Transverse colon (tissue), 4 donors: Measurements from ENCODE around the gene STAM2. TPM values are rescaled to one million over a fixed set of nuclear protein-coding genes. Genes with fewer than 3 reads are reported as not detected.
A peak's percentile ranks its signal among the peaks of the same experiment; 100 is the strongest.

Source experiments
- DNase-seq: peaks from one replicate; pipeline ENCODE4 v3.0.0-alpha.2; 2019
- H3K27ac ChIP-seq, 4 donors: fragments of 200-600 bp; sonication (generic); 2 replicates each; pipeline ENCODE4 v1.5.1; 2016 to 2018; ENCODE audit warnings: inconsistent platforms in 4 of 4
- H3K27me3 ChIP-seq: fragments of 200-600 bp; sonication (generic); 2 replicates; pipeline ENCODE4 v1.5.1; 2017; ENCODE audit warnings: inconsistent platforms
- H3K36me3 ChIP-seq, 4 donors: fragments of 200-600 bp; sonication (generic); 2 replicates each; pipeline ENCODE4 v1.5.1; 2017 to 2019; ENCODE audit warnings: inconsistent platforms in 4 of 4
- H3K4me1 ChIP-seq, 4 donors: fragments of 200-600 bp; sonication (generic); 2 replicates each; pipeline ENCODE4 v1.5.1; 2017 to 2020; ENCODE audit warnings: inconsistent platforms in 4 of 4
- H3K4me3 ChIP-seq, 4 donors: fragments of 200-600 bp; sonication (generic); 1 replicate in 1 of 4; 2 replicates in 3 of 4; pipeline versions ENCODE4 v1.5.1 to v1.6.1; 2017 to 2019; ENCODE audit warnings: inconsistent platforms in 4 of 4
- H3K9me3 ChIP-seq, 2 donors: fragments of 200-600 bp; sonication (generic); 2 replicates each; pipeline ENCODE4 v1.5.1; 2017 to 2019; ENCODE audit warnings: inconsistent platforms in 2 of 2
- CTCF ChIP-seq, 5 experiments: fragments of 200-600 bp in 3 of 5; fragments of 450-650 bp in 2 of 5; sonication (generic) in 3 of 5; IDR thresholded peaks; 1 replicate in 2 of 5; 2 replicates in 3 of 5; pipeline ENCODE4 v1.5.1; 2016 to 2017; ENCODE audit warnings: antibody characterized with exemption in 5 of 5, inconsistent platforms in 3 of 5, mild to moderate bottlenecking in 2 of 5, moderate library complexity in 1 of 5
- EP300 ChIP-seq: sonication (generic); formaldehyde crosslinking; IDR thresholded peaks from one replicate; pipeline ENCODE4 v1.6.1; 2017; ENCODE audit warnings: antibody characterized with exemption, low read depth
- POLR2A ChIP-seq: fragments of 450-650 bp; IDR thresholded peaks from one replicate; pipeline ENCODE4 v1.6.1; 2016; ENCODE audit warnings: antibody characterized with exemption, mild to moderate bottlenecking, moderate library complexity
- POLR2AphosphoS5 ChIP-seq, 3 donors: sonication (generic); formaldehyde crosslinking; IDR thresholded peaks; one replicate each; pipeline ENCODE4 v1.6.1; 2016; ENCODE audit warnings: antibody characterized with exemption in 3 of 3
- WGBS, 2 donors: methylation state at CpG; one replicate each; pipeline ENCODE4 v1.1.5; 2018; ENCODE audit warnings: low coverage in 1 of 2; 5-methylcytosine and 5-hydroxymethylcytosine counted together
- in situ Hi-C, 4 donors: fragments of 200-750 bp; cut with MboI; loops; one replicate each; pipeline versions ENCODE4 v1.15.0 to v1.15.1; 2017; ENCODE audit warnings: low sequenced_read_pairs in 3 of 4, low pct_ligation_motif_present in 1 of 4, low pct_unique_long_range_greater_than_20kb in 1 of 4
- intact Hi-C: fragments of 100-400 bp; cut with DNase I; formaldehyde crosslinking; loops from one replicate; pipeline ENCODE4 v1.15.1; 2023; ENCODE audit warnings: low total_unique reads
- total RNA-seq, 4 donors: library from RNA; depleted of rRNA; stranded (reverse); fragments of >200 nt; gene quantifications; one replicate each; pipeline ENCODE4 v1.1.0, GENCODE V29; 2016

STAM2 gene
- total RNA-seq, 4 donors from 2014 or later = 17.1 to 57.2 (median 38.1) TPM

GRCh38 chr2:152100961-152101360 lies 74.6 kb downstream of the STAM2 start:
- H3K4me1 ChIP-seq = peaks cover 12 to 28% (median 18%) of the 10 kb centered on the region in 4 donors
- in situ Hi-C loops = no loop called here
- no peaks in the 10 kb centered on the region for H3K9me3 ChIP-seq
- TF ChIP-seq CTCF (IDR thresholded peaks at IDR 0.05) (no peak), POLR2AphosphoS5 (IDR thresholded peaks at IDR 0.05) (no peak), EP300 (no peak), POLR2A (no peak)
- no peak overlapping the region for H3K27ac ChIP-seq
- WGBS, 2 donors = 79% methylated on average over 2 of the region's 2 CpGs; no CpG with 5 or more reads in 1 of the 2 donors
- H3K27me3 ChIP-seq = peaks cover 72% of the 10 kb centered on the region
- no peaks in the 10 kb centered on the region for H3K36me3 ChIP-seq
- no peak for DNase-seq
- H3K4me3 ChIP-seq = no peak overlapping the region
- intact Hi-C loops = no loop called here

DNA sequence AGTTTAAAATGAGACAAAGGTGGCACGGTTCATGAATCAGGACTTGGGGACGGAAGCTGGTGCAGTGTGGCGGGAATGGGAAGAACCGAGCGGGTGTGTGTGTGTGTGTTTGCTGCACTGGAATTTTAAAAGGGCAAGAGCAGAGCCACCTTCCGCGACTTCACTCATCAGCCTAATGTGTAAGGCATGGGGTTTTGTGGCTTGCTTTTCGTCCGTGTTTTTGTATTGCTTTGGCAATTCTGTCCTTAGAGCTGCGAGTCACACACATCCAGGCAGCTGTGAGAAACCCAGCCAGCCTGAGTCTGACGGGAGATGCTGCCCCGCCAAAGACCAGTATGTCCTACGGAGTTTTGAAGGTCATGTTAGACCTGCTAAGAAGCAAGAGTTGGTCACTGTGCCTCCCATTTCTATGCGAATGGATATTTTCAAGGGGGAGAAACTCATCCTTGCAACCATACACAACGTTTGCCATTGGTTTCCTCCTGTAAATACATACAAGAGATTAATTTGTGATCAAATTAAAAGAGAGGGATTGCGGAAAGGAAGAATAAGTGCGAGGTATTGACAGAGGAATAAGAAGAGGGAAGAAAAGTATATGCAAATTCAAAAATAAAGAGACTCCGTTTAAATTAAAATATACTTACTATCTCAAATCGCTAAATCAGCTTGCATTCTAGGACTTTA lies 76.1 kb downstream of the STAM2 start:
- in situ Hi-C loops = no loop called here
- H3K9me3 ChIP-seq = no peaks in the 10 kb centered on the region
- peak overlapping the region; percentile 42 to 65 (median 56) for H3K4me3 ChIP-seq
- no peak for DNase-seq
- intact Hi-C loops = no loop called here
- TF ChIP-seq POLR2A (no peak), POLR2AphosphoS5 (IDR thresholded peaks at IDR 0.05) (no peak), EP300 (no peak), CTCF (IDR thresholded peaks at IDR 0.05) (no peak)
- 17 to 52% methylated on average over 5 to 19 of the region's 19 CpGs for WGBS, 2 donors
- H3K4me1 ChIP-seq = peaks cover 12 to 28% (median 18%) of the 10 kb centered on the region in 4 donors
- peaks cover 84% of the 10 kb centered on the region for H3K27me3 ChIP-seq
- no peak overlapping the region for H3K27ac ChIP-seq
- H3K36me3 ChIP-seq = no peaks in the 10 kb centered on the region

DNA sequence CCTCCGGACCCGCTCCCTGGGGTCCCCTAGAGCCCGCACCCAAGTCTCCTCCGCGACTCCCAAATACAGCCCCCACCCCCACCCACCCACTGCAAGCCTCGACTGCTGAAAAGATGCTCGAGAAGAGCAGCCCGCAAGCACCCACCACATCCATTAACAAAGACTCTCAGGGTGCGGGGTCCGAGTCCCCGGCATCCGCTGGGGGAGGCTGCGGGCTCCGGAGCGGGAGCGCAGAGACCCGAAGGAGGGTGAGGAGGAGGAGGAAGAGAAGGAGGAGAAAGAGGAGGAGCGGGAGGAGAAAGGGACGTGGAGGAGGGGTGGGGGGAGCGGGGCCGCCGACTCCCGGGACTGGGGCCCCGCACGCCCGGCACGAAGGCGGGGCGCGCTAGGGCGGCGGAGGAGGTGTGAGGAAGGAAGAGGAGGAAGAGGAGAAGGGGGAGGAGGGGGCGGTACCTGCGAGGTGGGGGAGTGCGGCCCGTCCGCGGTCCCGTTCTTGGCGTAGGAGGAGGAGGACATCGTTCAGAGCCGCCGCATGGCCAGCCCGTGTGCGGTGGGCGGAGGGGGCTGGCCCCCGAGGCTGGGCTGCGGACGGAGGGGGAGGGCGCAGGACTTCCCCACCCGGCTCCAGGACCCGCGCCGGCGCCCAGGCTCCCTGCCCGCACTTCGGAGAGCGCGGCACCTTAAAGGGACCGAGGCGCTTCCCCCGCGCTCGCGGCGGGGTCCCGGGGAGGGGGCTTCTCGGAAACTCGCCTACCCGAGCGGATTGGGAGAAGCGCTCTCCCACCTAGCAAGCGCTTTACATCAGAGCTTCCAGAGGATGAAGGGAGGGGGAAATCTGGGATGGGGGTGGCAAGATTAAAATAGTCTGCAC lies 76.8 kb downstream of the STAM2 start, which contains the start of gene CACNB4:
TSS of gene CACNB4 (minus strand) at position 549 of the 871 bp plus-strand sequence.
- in situ Hi-C loops (no loop called here), intact Hi-C loops (no loop called here)
- peaks cover 84% of the 10 kb centered on the region for H3K27me3 ChIP-seq
- no peak for DNase-seq
- peaks cover 12 to 28% (median 18%) of the 10 kb centered on the region in 4 donors for H3K4me1 ChIP-seq
- 0 to 1% methylated on average over 11 to 68 of the region's 73 CpGs for WGBS, 2 donors
- H3K36me3 ChIP-seq = no peaks in the 10 kb centered on the region
- H3K27ac ChIP-seq = peak within 1 kb of the TSS in 2 of 4 donors; percentile 6 to 15
- H3K9me3 ChIP-seq = no peaks in the 10 kb centered on the region
- H3K4me3 ChIP-seq = peak within 1 kb of the TSS; percentile 42 to 65 (median 56)
- no peak for TF ChIP-seq POLR2AphosphoS5 (IDR thresholded peaks at IDR 0.05)
- TF ChIP-seq EP300 = no peak

GRCh38 chr2:152097801-152098495 lies 77.6 kb downstream of the STAM2 start:
- in situ Hi-C loops = no loop called here
- no peak for TF ChIP-seq POLR2AphosphoS5 (IDR thresholded peaks at IDR 0.05)
- no peak for TF ChIP-seq POLR2A
- TF ChIP-seq CTCF (IDR thresholded peaks at IDR 0.05) = no peak
- TF ChIP-seq EP300 = no peak
- peaks cover 12 to 28% (median 18%) of the 10 kb centered on the region in 4 donors for H3K4me1 ChIP-seq
- 2 to 13% methylated on average over 3 to 35 of the region's 52 CpGs for WGBS, 2 donors
- peak; percentile 19 for DNase-seq
- H3K27ac ChIP-seq = peak overlapping the region in 2 of 4 donors; percentile 6 to 15
- peaks cover 79% of the 10 kb centered on the region for H3K27me3 ChIP-seq
- no peaks in the 10 kb centered on the region for H3K36me3 ChIP-seq
- H3K9me3 ChIP-seq = no peaks in the 10 kb centered on the region
- H3K4me3 ChIP-seq = peak overlapping the region; percentile 42 to 65 (median 56)
- intact Hi-C loops = no loop called here
